Measurements from ENCODE around the gene INPP5A.

INPP5A gene

DNA sequence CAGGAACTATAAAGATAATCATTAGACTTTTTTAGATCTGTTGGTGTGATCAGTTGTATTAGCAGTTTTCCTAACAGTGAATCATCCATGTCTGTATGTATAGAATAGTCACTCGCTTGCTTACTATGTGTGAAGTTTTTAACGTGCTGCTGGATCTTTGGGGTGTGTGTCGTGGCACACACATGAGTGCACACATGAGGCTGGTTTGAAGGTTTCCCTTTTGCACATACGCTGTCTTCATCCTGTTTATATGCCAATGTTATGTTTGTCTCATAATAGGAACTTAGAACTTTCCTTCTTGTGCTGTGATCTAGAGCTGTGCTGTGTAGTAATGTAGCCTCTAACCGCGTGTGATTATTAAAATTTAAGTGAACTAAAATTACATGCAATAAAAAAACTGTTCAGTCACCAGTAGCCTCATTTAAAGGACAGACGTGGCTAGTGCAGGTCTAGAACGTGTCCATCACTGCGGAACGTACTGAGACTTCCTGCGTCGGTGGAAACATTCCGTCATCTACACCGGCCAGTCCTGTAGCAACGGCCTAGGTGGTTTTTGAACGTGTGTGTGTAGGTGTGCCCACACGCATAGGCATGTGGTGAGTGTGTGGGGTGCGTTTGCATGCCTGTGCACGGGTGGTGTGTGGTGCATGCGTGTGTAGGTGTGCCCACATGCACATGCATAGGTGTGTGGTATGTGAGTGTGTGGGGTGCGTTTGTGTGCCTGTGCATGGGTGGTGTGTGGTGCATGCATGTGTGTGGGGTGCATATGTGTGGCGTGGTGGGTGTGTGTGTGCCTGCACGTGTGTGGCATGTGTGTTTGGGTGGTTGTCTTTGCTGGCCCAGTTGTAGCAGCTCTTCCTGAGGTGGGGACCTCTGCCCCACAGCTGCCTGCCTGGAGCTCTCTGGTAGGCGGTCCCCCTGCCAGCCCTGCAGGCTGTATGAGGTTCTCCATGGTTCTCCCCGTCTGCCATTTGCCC is 56.6 kb downstream of the INPP5A start:
- Histone ChIP-seq H3K9me2 (replicated peaks; ENCODE audit: control insufficient read depth, low read length) (no peaks in the 10 kb centered on the region), H3K9me3 (ENCODE audit: control insufficient read depth, insufficient read depth, low read length) (peaks cover 8% of the 10 kb centered on the region; the same call in 1 of the 2 replicates), H3F3A (ENCODE audit: control insufficient read depth, insufficient read depth) (no peaks in the 10 kb centered on the region), H3K27ac (ENCODE audit: low read depth, low read length) (no peak overlapping the region), H3K4me1 (ENCODE audit: control insufficient read depth, low read length) (peaks cover 30% of the 10 kb centered on the region), H3K79me2 (ENCODE audit: control insufficient read depth, low read length) (peaks cover 19% of the 10 kb centered on the region), H3K4me3 (ENCODE audit: low read length) (0 out of 2 replicates have a peak overlapping the region, but pooled peaks have one; percentile 18), H4K20me1 (ENCODE audit: control insufficient read depth, insufficient read depth, low read depth, low read length) (no peaks in the 10 kb centered on the region), H3K4me2 (ENCODE audit: low read length) (peak overlapping the region; percentile 46), H3K27me3 (ENCODE audit: control insufficient read depth, low read length) (no peaks in the 10 kb centered on the region), H3K36me3 (ENCODE audit: control insufficient read depth, low read length) (no peaks in the 10 kb centered on the region)
- TF ChIP-seq, protein P1, sequence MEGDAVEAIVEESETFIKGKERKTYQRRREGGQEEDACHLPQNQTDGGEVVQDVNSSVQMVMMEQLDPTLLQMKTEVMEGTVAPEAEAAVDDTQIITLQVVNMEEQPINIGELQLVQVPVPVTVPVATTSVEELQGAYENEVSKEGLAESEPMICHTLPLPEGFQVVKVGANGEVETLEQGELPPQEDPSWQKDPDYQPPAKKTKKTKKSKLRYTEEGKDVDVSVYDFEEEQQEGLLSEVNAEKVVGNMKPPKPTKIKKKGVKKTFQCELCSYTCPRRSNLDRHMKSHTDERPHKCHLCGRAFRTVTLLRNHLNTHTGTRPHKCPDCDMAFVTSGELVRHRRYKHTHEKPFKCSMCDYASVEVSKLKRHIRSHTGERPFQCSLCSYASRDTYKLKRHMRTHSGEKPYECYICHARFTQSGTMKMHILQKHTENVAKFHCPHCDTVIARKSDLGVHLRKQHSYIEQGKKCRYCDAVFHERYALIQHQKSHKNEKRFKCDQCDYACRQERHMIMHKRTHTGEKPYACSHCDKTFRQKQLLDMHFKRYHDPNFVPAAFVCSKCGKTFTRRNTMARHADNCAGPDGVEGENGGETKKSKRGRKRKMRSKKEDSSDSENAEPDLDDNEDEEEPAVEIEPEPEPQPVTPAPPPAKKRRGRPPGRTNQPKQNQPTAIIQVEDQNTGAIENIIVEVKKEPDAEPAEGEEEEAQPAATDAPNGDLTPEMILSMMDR (IDR thresholded peaks at IDR 0.05; ENCODE audit: low read depth, low read length, poor library complexity, severe bottlenecking) = no peak
- no peak for TF ChIP-seq EZH2phosphoT487 (IDR thresholded peaks at IDR 0.05; ENCODE audit: borderline replicate concordance, low read length)

DNA sequence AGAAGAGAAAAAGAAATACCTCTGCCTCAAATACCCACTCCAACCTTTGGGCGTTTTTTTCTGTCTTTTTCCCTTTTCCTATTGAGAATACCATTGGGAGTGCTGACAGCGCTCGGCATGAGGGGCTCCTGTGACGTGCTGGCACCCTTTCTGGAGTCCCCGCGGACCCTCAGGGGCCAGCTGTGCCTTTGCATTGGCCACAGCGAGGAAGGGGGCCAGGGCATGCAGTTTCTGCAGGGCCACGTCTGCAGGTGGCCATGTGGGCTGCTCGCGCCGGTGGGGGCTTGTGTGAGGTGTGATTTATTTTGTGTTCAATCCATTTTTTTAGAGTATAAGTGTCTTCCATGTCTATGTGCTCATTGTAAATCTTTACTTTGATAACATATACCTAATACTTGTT is 57.4 kb downstream of the INPP5A start:
- Histone ChIP-seq H3K9me2 (replicated peaks; ENCODE audit: control insufficient read depth, low read length) (no peaks in the 10 kb centered on the region), H3K4me2 (ENCODE audit: low read length) (no peak overlapping the region), H3K4me3 (ENCODE audit: low read length) (no peak overlapping the region), H3K36me3 (ENCODE audit: control insufficient read depth, low read length) (no peaks in the 10 kb centered on the region), H4K20me1 (ENCODE audit: control insufficient read depth, insufficient read depth, low read depth, low read length) (no peaks in the 10 kb centered on the region), H3K79me2 (ENCODE audit: control insufficient read depth, low read length) (peaks cover 12% of the 10 kb centered on the region), H3F3A (ENCODE audit: control insufficient read depth, insufficient read depth) (no peaks in the 10 kb centered on the region), H3K27me3 (ENCODE audit: control insufficient read depth, low read length) (no peaks in the 10 kb centered on the region), H3K4me1 (ENCODE audit: control insufficient read depth, low read length) (peaks cover 30% of the 10 kb centered on the region), H3K27ac (ENCODE audit: low read depth, low read length) (no peak overlapping the region), H3K9me3 (ENCODE audit: control insufficient read depth, insufficient read depth, low read length) (peaks cover 14% of the 10 kb centered on the region; the same call in 1 of the 2 replicates)
- TF ChIP-seq, protein P1 (IDR thresholded peaks at IDR 0.05; ENCODE audit: low read depth, low read length, poor library complexity, severe bottlenecking) = no peak
- TF ChIP-seq EZH2phosphoT487 (IDR thresholded peaks at IDR 0.05; ENCODE audit: borderline replicate concordance, low read length) = no peak

GRCh38 chr10:132595854-132596253 is 58.3 kb downstream of the INPP5A start:
- Histone ChIP-seq H3K27ac (ENCODE audit: low read depth, low read length) (no peak overlapping the region), H3K4me3 (ENCODE audit: low read length) (no peak overlapping the region), H3K4me2 (ENCODE audit: low read length) (no peak overlapping the region), H3K36me3 (ENCODE audit: control insufficient read depth, low read length) (no peaks in the 10 kb centered on the region), H3K4me1 (ENCODE audit: control insufficient read depth, low read length) (peaks cover 30% of the 10 kb centered on the region), H4K20me1 (ENCODE audit: control insufficient read depth, insufficient read depth, low read depth, low read length) (no peaks in the 10 kb centered on the region), H3K27me3 (ENCODE audit: control insufficient read depth, low read length) (no peaks in the 10 kb centered on the region), H3K79me2 (ENCODE audit: control insufficient read depth, low read length) (peaks cover 12% of the 10 kb centered on the region), H3K9me3 (ENCODE audit: control insufficient read depth, insufficient read depth, low read length) (peaks cover 18% of the 10 kb centered on the region; the same call in 1 of the 2 replicates), H3K9me2 (replicated peaks; ENCODE audit: control insufficient read depth, low read length) (no peaks in the 10 kb centered on the region), H3F3A (ENCODE audit: control insufficient read depth, insufficient read depth) (no peaks in the 10 kb centered on the region)
- TF ChIP-seq, protein P1 (IDR thresholded peaks at IDR 0.05; ENCODE audit: low read depth, low read length, poor library complexity, severe bottlenecking) = no peak
- no peak for TF ChIP-seq EZH2phosphoT487 (IDR thresholded peaks at IDR 0.05; ENCODE audit: borderline replicate concordance, low read length)

All from DOHH2 (cell line).